Caco-2 (cell line): ENCODE measurements around the gene CRABP1. TPM values are rescaled to one million over a fixed set of nuclear protein-coding genes. Genes with fewer than 3 reads are reported as not detected.
A peak's percentile ranks its signal among the peaks of the same experiment; 100 is the strongest.

Experiments
- BruUV-seq: library from RNA; stranded (reverse); fragments of 400-500 nt; replicated peaks from 2 replicates; lab custom pipeline; 2021; lab: Mats Ljungman, UMichigan
- CTCF ChIA-PET: fragments of 300-600 bp; sonication (Branson Sonifier 250); formaldehyde crosslinking; loops from one replicate; lab custom pipeline; 2022; ENCODE audit warnings: antibody characterized with exemption; lab: Charles Lee
- POLR2A ChIA-PET: fragments of 300-600 bp; sonication (Branson Sonifier 250); formaldehyde crosslinking; loops from one replicate; lab custom pipeline; 2022; ENCODE audit warnings: antibody characterized with exemption; lab: Charles Lee
- DNase-seq, 2 experiments: peaks; one replicate each; pipeline versions ENCODE4 v3.0.0 to v3.0.0-alpha.2; 2020 to 2022
- H3K27me3 ChIP-seq: replicated peaks from 2 replicates; pipeline ENCODE4 v1.6.0; 2011; ENCODE audit warnings: low read length; ENCODE audit not compliant: control insufficient read depth, insufficient read depth
- H3K36me3 ChIP-seq: 2 replicates; pipeline ENCODE4 v1.5.1; 2011; ENCODE audit warnings: low read length; ENCODE audit not compliant: control insufficient read depth, insufficient read depth
- H3K4me1 ChIP-seq: fragments of 250-450 bp; sonication (Bioruptor Pico); 2 replicates; pipeline ENCODE4 v1.5.1; 2020; ENCODE audit warnings: mild to moderate bottlenecking
- H3K4me3 ChIP-seq: 2 replicates; pipeline ENCODE4 v1.5.1; 2011; ENCODE audit warnings: low read depth, mild to moderate bottlenecking, control low read depth, low read length
- H3K9me3 ChIP-seq: fragments of 250-450 bp; sonication (Bioruptor Pico); 2 replicates; pipeline ENCODE4 v1.5.1; 2020; ENCODE audit warnings: mild to moderate bottlenecking, moderate library complexity
- H3K27ac Mint-ChIP-seq: one replicate; pipeline ENCODE4 v1.8.0; 2022; ENCODE audit warnings: mixed read lengths; ENCODE audit not compliant: unreplicated experiment
- H3K27me3 Mint-ChIP-seq: one replicate; pipeline ENCODE4 v1.8.0; 2022; ENCODE audit warnings: mixed read lengths; ENCODE audit not compliant: insufficient read depth, unreplicated experiment
- H3K36me3 Mint-ChIP-seq: one replicate; pipeline ENCODE4 v1.8.0; 2022; ENCODE audit warnings: mild to moderate bottlenecking, mixed read lengths; ENCODE audit not compliant: insufficient read depth, unreplicated experiment
- H3K4me1 Mint-ChIP-seq: one replicate; pipeline ENCODE4 v1.8.0; 2022; ENCODE audit warnings: low read depth, mixed read lengths; ENCODE audit not compliant: unreplicated experiment
- H3K4me3 Mint-ChIP-seq: one replicate; pipeline ENCODE4 v1.8.0; 2022; ENCODE audit warnings: mild to moderate bottlenecking, moderate library complexity, mixed read lengths; ENCODE audit not compliant: unreplicated experiment
- H3K9me3 Mint-ChIP-seq: one replicate; pipeline ENCODE4 v1.8.0; 2022; ENCODE audit warnings: mixed read lengths; ENCODE audit not compliant: unreplicated experiment
- intact Hi-C: fragments of 100-400 bp; cut with micrococcal nuclease; formaldehyde crosslinking; loops from one replicate; pipeline ENCODE4 v1.10.0; 2022; ENCODE audit not compliant: unreplicated experiment
- total RNA-seq: library from RNA; stranded (reverse); gene quantifications from 2 replicates; pipeline ENCODE4 v1.2.3, GENCODE V29; 2022
- TF ChIP-seq, protein P1 (sequence below), 2 experiments: fragments of 200-600 bp in 1 of 2; IDR thresholded peaks; 1 replicate in 1 of 2; 2 replicates in 1 of 2; pipeline versions ENCODE4 v1.5.1 to v1.8.0; 2011 to 2022; ENCODE audit warnings: antibody characterized with exemption in 1 of 2, control low read depth in 1 of 2, inconsistent platforms in 1 of 2, low read depth in 1 of 2, low read length in 1 of 2, mild to moderate bottlenecking in 1 of 2, moderate library complexity in 1 of 2; ENCODE audit not compliant: insufficient read depth in 1 of 2, severe bottlenecking in 1 of 2, unreplicated experiment in 1 of 2

CRABP1 gene
- total RNA-seq, 1 experiment from 2014 or later = 113 TPM

- no peaks in the 10 kb centered on the region for H3K27me3 Mint-ChIP-seq
- BruUV-seq = no TSS peak
Measured at GRCh38 chr15:78292219-78292618, 47.9 kb upstream of the CRABP1 start.

DNA sequence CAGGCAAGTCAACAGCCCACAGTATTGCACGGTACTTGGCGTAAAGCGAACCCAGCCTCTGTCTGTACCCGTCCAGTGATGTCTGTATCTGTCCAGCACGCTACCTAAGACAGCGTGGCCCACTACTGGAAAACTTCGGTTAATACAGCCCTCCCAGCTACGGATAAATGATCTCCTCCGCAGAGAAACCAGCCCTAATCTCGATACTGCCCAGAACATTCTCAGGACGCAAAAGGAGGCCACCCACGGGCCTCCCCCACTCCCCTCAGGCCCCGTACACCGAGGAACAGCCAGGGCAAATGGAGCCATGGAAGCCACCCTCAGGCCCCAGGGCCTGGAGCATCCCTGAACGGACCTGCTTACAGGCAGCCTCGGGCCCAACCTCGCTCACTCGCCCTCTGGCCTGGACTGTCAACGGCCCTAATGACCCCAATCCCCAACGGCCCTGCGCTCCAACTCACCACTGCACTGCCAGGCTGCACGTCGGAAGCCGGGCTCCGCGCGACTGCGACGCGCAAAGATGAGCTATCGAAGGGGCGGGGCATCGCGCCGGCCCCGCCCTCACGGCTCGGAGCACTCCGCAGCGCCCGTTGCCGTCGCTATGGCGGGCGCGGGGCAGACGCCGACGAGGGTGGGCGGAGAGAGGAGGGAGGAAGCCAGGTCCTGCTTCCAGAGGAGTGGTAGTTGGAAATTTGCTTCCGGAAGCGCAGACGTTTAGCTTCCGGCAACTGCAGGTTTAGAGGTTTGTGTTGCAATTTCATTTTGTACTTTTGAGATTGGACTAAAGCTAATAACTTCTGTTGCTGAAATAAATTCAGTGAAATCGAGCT is 40.8 kb upstream of the CRABP1 start, which contains the start of gene SKIC8:
TSS of gene SKIC8 (minus strand) at position 509 of the 830 bp plus-strand sequence. CDS start 3,923 bp downstream, outside the sequence.
- peak within 1 kb of the TSS; percentile 86 for H3K4me3 ChIP-seq
- TSS peak; percentile 75 for BruUV-seq
- Mint-ChIP-seq H3K36me3 (peaks cover 7% of the 10 kb centered on the region), H3K27ac (peak within 1 kb of the TSS; percentile 98), H3K9me3 (no peaks in the 10 kb centered on the region), H3K4me3 (peak within 1 kb of the TSS; percentile 100), H3K4me1 (no peaks in the 10 kb centered on the region), H3K27me3 (no peaks in the 10 kb centered on the region)
- 0 out of 2 replicates have a peak, but pooled peaks cover 4% of the 10 kb centered on the region for H3K4me1 ChIP-seq
- intact Hi-C loops = no loop called here
- no peaks in the 10 kb centered on the region for H3K36me3 ChIP-seq
- no peaks in the 10 kb centered on the region for H3K27me3 ChIP-seq
- DNase-seq = peak; percentile 94
- no peaks in the 10 kb centered on the region for H3K9me3 ChIP-seq
- ChIA-PET CTCF (interaction anchor here (0.6 to 1.3 kb wide), 11 partner anchors 43 to 538 kb away, joined by 3 to 9 read pairs (median 4); partner anchors contain the start of gene IREB2), POLR2A (interaction anchor here (0.6 to 1.3 kb wide), 20 partner anchors 10 to 1623 kb away, joined by 3 to 11 read pairs (median 3); partner anchors contain the start of genes CHRNA5, HYKK, IDH3A and IREB2)
- TF ChIP-seq, protein P1, sequence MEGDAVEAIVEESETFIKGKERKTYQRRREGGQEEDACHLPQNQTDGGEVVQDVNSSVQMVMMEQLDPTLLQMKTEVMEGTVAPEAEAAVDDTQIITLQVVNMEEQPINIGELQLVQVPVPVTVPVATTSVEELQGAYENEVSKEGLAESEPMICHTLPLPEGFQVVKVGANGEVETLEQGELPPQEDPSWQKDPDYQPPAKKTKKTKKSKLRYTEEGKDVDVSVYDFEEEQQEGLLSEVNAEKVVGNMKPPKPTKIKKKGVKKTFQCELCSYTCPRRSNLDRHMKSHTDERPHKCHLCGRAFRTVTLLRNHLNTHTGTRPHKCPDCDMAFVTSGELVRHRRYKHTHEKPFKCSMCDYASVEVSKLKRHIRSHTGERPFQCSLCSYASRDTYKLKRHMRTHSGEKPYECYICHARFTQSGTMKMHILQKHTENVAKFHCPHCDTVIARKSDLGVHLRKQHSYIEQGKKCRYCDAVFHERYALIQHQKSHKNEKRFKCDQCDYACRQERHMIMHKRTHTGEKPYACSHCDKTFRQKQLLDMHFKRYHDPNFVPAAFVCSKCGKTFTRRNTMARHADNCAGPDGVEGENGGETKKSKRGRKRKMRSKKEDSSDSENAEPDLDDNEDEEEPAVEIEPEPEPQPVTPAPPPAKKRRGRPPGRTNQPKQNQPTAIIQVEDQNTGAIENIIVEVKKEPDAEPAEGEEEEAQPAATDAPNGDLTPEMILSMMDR (IDR thresholded peaks at IDR 0.05; ENCODE audit: insufficient read depth in 1 of 2, low read depth in 1 of 2, low read length in 1 of 2, severe bottlenecking in 1 of 2, unreplicated experiment in 1 of 2) = no peak

More at GRCh38 chr15:78292219-78292618, 47.9 kb upstream of the CRABP1 start:
- H3K4me3 ChIP-seq = no peak overlapping the region
- Mint-ChIP-seq H3K9me3 (no peaks in the 10 kb centered on the region), H3K27ac (no peak overlapping the region), H3K4me1 (no peaks in the 10 kb centered on the region), H3K36me3 (peaks cover 10% of the 10 kb centered on the region), H3K4me3 (no peak overlapping the region)
- POLR2A ChIA-PET = no interaction called here
- H3K9me3 ChIP-seq = no peaks in the 10 kb centered on the region
- DNase-seq = no peak
- TF ChIP-seq, protein P1 (IDR thresholded peaks at IDR 0.05; ENCODE audit: insufficient read depth in 1 of 2, low read depth in 1 of 2, low read length in 1 of 2, severe bottlenecking in 1 of 2, unreplicated experiment in 1 of 2) = no peak
- CTCF ChIA-PET = no interaction called here
- intact Hi-C loops = no loop called here
- no peaks in the 10 kb centered on the region for H3K27me3 ChIP-seq
- H3K4me1 ChIP-seq = no peaks in the 10 kb centered on the region
- no peaks in the 10 kb centered on the region; the same call in 1 of the 2 replicates for H3K36me3 ChIP-seq

GRCh38 chr15:78301326-78301725 is 38.8 kb upstream of the CRABP1 start:
- TF ChIP-seq, protein P1 (IDR thresholded peaks at IDR 0.05; ENCODE audit: insufficient read depth in 1 of 2, low read depth in 1 of 2, low read length in 1 of 2, severe bottlenecking in 1 of 2, unreplicated experiment in 1 of 2) = no peak
- no peak overlapping the region for H3K27ac Mint-ChIP-seq
- Histone ChIP-seq H3K36me3 (no peaks in the 10 kb centered on the region), H3K9me3 (no peaks in the 10 kb centered on the region), H3K4me1 (0 out of 2 replicates have a peak, but pooled peaks cover 4% of the 10 kb centered on the region), H3K27me3 (no peaks in the 10 kb centered on the region), H3K4me3 (no peak overlapping the region)
- no peaks in the 10 kb centered on the region for H3K9me3 Mint-ChIP-seq
- intact Hi-C loops = no loop called here
- H3K36me3 Mint-ChIP-seq = peaks cover 7% of the 10 kb centered on the region
- no TSS peak for BruUV-seq
- no peaks in the 10 kb centered on the region for H3K27me3 Mint-ChIP-seq
- no peaks in the 10 kb centered on the region for H3K4me1 Mint-ChIP-seq
- no peak for DNase-seq
- CTCF ChIA-PET = interaction anchor here (0.8 kb wide), 1 partner anchor 122 kb away, joined by 3 read pairs; no protein-coding TSS in a partner anchor
- peak overlapping the region; percentile 8 for H3K4me3 Mint-ChIP-seq
- POLR2A ChIA-PET = no interaction called here
